ENCODE data around the gene RHOH.

The RHOH gene

GRCh38 chr4:40176602-40177001 is 20.2 kb upstream of the RHOH start:
- Histone ChIP-seq H3K36me3 (no peaks in the 10 kb centered on the region), H3K4me1 (no peaks in the 10 kb centered on the region), H3K9me3 (peaks cover 0 to 5% (median 0%) of the 10 kb centered on the region in 3 donors), H3K4me3 (no peak overlapping the region), H3K27ac (no peak overlapping the region), H3K27me3 (no peaks in the 10 kb centered on the region)
- DNase-seq, result no peak
- intact Hi-C loops (cut with DNase I; ENCODE audit: low total_unique reads), result no loop called here
- no peak for TF ChIP-seq CTCF (IDR thresholded peaks at IDR 0.05)

GRCh38 chr4:40177591-40177990 is 19.2 kb upstream of the RHOH start:
- Histone ChIP-seq H3K9me3 (no peaks in the 10 kb centered on the region), H3K4me1 (no peaks in the 10 kb centered on the region), H3K36me3 (no peaks in the 10 kb centered on the region), H3K27me3 (no peaks in the 10 kb centered on the region), H3K4me3 (no peak overlapping the region), H3K27ac (no peak overlapping the region)
- DNase-seq, result no peak
- intact Hi-C loops (cut with DNase I; ENCODE audit: low total_unique reads), result no loop called here
- TF ChIP-seq CTCF (IDR thresholded peaks at IDR 0.05), result no peak

- Histone ChIP-seq H3K4me3 (no peak overlapping the region), H3K4me1 (no peaks in the 10 kb centered on the region), H3K27me3 (no peaks in the 10 kb centered on the region), H3K9me3 (no peaks in the 10 kb centered on the region), H3K27ac (no peak overlapping the region), H3K36me3 (no peaks in the 10 kb centered on the region)
- TF ChIP-seq CTCF (IDR thresholded peaks at IDR 0.05), result no peak
- no peak for DNase-seq
- intact Hi-C loops (cut with DNase I; ENCODE audit: low total_unique reads), result no loop called here
Observed at GRCh38 chr4:40178672-40179071, 18.2 kb upstream of the RHOH start.

GRCh38 chr4:40179360-40179759 is 17.5 kb upstream of the RHOH start:
- Histone ChIP-seq H3K4me1 (no peaks in the 10 kb centered on the region), H3K36me3 (no peaks in the 10 kb centered on the region), H3K27ac (no peak overlapping the region), H3K4me3 (no peak overlapping the region), H3K9me3 (no peaks in the 10 kb centered on the region), H3K27me3 (no peaks in the 10 kb centered on the region)
- intact Hi-C loops (cut with DNase I; ENCODE audit: low total_unique reads), result no loop called here
- no peak for TF ChIP-seq CTCF (IDR thresholded peaks at IDR 0.05)
- DNase-seq, result no peak

- no peak overlapping the region for H3K27ac ChIP-seq
- intact Hi-C loops (cut with DNase I; ENCODE audit: low total_unique reads), result no loop called here
- H3K4me1 ChIP-seq, result no peaks in the 10 kb centered on the region
- no peak overlapping the region for H3K4me3 ChIP-seq
- TF ChIP-seq CTCF (IDR thresholded peaks at IDR 0.05), result no peak
- DNase-seq, result no peak
- H3K27me3 ChIP-seq, result no peaks in the 10 kb centered on the region
- H3K9me3 ChIP-seq, result no peaks in the 10 kb centered on the region
- H3K36me3 ChIP-seq, result no peaks in the 10 kb centered on the region
Observed at GRCh38 chr4:40180356-40180755, 16.5 kb upstream of the RHOH start.

- Histone ChIP-seq H3K36me3 (no peaks in the 10 kb centered on the region), H3K27me3 (no peaks in the 10 kb centered on the region), H3K9me3 (no peaks in the 10 kb centered on the region), H3K27ac (no peak overlapping the region), H3K4me1 (no peaks in the 10 kb centered on the region), H3K4me3 (no peak overlapping the region)
- no peak for DNase-seq
- no peak for TF ChIP-seq CTCF (IDR thresholded peaks at IDR 0.05)
- intact Hi-C loops (cut with DNase I; ENCODE audit: low total_unique reads), result no loop called here
Observed at GRCh38 chr4:40182001-40182400, 14.8 kb upstream of the RHOH start.
